ENCODE data around the gene NSUN6.

- TF ChIP-seq POLR2A (IDR thresholded peaks at IDR 0.05; ENCODE audit: low read depth) (no peak), CTCF (IDR thresholded peaks at IDR 0.05) (no peak), POLR2AphosphoS5 (IDR thresholded peaks at IDR 0.05) (no peak)
Observed at GRCh38 chr10:18690541-18690940, 39.2 kb upstream of the NSUN6 start.
